ENCODE measurements around the gene KLHL6. TPM values are rescaled to one million over a fixed set of nuclear protein-coding genes. Genes with fewer than 3 reads are reported as not detected.

KLHL6 gene
- polyA plus RNA-seq, 1 experiment: not detected

DNA sequence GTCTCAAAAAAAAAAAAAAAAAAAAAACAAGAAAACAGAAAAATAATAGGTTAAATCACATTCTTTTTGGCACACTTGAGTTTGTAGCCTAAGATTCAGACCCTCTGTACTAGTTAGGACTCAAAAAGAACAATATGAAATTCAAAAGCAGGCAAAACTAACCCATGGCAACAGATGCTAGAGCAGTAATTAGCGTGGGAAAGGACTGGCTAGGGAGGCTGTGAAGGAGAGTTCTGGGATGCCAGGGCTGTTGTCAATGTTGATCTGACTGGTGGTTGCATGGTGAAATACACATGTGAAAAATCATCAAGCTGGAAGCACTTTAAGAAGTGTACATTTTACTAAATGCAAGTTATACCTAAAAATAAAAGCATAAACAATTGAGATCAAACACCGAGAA is 35.6 kb downstream of the KLHL6 start:
- no peaks in the 10 kb centered on the region for H3K9me3 ChIP-seq (ENCODE audit: control insufficient read depth, insufficient read depth, low read length)
- TF ChIP-seq, protein P1, sequence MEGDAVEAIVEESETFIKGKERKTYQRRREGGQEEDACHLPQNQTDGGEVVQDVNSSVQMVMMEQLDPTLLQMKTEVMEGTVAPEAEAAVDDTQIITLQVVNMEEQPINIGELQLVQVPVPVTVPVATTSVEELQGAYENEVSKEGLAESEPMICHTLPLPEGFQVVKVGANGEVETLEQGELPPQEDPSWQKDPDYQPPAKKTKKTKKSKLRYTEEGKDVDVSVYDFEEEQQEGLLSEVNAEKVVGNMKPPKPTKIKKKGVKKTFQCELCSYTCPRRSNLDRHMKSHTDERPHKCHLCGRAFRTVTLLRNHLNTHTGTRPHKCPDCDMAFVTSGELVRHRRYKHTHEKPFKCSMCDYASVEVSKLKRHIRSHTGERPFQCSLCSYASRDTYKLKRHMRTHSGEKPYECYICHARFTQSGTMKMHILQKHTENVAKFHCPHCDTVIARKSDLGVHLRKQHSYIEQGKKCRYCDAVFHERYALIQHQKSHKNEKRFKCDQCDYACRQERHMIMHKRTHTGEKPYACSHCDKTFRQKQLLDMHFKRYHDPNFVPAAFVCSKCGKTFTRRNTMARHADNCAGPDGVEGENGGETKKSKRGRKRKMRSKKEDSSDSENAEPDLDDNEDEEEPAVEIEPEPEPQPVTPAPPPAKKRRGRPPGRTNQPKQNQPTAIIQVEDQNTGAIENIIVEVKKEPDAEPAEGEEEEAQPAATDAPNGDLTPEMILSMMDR (IDR thresholded peaks at IDR 0.05; ENCODE audit: low read depth, low read length): no peak
- POLR2A ChIA-PET: no interaction called here
- H3K27ac ChIP-seq (ENCODE audit: low read depth, low read length): no peak overlapping the region
- H3K27me3 ChIP-seq (ENCODE audit: control insufficient read depth, insufficient read depth, low read length): peaks cover 21% of the 10 kb centered on the region
- CTCF ChIA-PET: interaction anchor here (0.7 kb wide), 1 partner anchor 1214 kb away, joined by 5 read pairs; no protein-coding TSS in a partner anchor
- no peak for DNase-seq (ENCODE audit: low read depth, low spot score)
- H3K4me3 ChIP-seq (ENCODE audit: low read depth, low read length): no peak overlapping the region

DNA sequence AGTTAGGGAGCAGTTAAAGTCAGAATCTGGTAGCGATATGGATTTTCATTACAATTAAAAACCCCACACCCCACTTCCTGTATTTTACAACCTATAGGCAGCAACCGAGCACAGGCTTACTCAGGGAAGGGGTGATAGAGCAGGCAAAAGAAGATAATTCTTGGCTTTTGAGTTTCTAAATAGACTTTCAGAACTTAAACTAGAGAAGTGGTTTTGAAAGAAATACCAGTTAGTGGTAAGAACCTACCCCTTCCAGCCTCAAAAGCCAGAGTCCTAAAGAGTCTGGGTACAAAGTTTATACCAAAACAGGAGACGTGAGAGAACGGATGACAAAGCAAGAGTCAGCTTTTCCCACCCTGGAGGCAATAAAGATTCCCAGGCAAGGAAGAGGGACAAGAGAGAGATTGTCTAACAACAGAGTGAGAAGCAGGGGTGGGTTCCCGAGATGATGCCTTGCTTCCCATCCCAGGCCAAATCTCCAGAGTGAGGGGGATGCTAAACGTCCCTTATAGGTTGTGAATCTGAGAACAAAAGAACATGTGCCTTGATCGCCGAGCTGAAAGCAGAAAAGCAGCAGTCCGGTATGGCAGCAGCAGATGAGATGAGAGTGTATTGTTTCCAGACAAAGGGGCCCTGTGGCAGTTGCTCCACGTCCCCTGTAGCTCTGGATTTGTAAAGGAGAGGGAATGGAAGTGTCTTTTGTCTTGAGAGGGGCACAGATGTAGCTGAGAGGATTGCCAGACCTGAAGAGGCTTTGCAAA is 36.8 kb downstream of the KLHL6 start:
- no peak overlapping the region for H3K27ac ChIP-seq (ENCODE audit: low read depth, low read length)
- TF ChIP-seq, protein P1 (IDR thresholded peaks at IDR 0.05; ENCODE audit: low read depth, low read length): no peak
- CTCF ChIA-PET: no interaction called here
- no peak for DNase-seq (ENCODE audit: low read depth, low spot score)
- H3K4me3 ChIP-seq (ENCODE audit: low read depth, low read length): no peak overlapping the region
- no peaks in the 10 kb centered on the region for H3K9me3 ChIP-seq (ENCODE audit: control insufficient read depth, insufficient read depth, low read length)
- H3K27me3 ChIP-seq (ENCODE audit: control insufficient read depth, insufficient read depth, low read length): peaks cover 25% of the 10 kb centered on the region
- POLR2A ChIA-PET: no interaction called here

DNA sequence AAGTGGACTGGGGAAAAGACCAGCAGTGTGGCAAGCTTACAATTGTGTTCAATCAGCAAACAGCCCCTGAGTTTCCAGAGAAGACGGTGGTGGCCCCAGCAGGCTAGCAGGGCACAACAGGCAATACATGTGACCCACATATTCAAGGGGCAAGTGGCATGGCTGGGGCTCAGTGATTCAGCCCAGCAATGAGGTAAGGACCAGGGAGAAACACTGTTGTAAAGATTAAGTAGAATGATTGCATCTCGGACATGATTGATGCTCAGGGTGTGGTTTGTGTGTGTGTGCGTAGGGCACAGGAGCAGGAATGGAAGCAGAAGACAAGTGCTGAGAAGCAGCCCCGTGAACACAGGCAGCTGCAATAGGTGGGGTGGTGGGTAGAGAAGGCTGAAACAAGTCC is 37.9 kb downstream of the KLHL6 start:
- ChIA-PET POLR2A (no interaction called here), CTCF (no interaction called here)
- Histone ChIP-seq H3K27me3 (ENCODE audit: control insufficient read depth, insufficient read depth, low read length) (peaks cover 25% of the 10 kb centered on the region), H3K4me3 (ENCODE audit: low read depth, low read length) (no peak overlapping the region), H3K27ac (ENCODE audit: low read depth, low read length) (no peak overlapping the region), H3K9me3 (ENCODE audit: control insufficient read depth, insufficient read depth, low read length) (no peaks in the 10 kb centered on the region)
- TF ChIP-seq, protein P1 (IDR thresholded peaks at IDR 0.05; ENCODE audit: low read depth, low read length): no peak
- no peak for DNase-seq (ENCODE audit: low read depth, low spot score)

DNA sequence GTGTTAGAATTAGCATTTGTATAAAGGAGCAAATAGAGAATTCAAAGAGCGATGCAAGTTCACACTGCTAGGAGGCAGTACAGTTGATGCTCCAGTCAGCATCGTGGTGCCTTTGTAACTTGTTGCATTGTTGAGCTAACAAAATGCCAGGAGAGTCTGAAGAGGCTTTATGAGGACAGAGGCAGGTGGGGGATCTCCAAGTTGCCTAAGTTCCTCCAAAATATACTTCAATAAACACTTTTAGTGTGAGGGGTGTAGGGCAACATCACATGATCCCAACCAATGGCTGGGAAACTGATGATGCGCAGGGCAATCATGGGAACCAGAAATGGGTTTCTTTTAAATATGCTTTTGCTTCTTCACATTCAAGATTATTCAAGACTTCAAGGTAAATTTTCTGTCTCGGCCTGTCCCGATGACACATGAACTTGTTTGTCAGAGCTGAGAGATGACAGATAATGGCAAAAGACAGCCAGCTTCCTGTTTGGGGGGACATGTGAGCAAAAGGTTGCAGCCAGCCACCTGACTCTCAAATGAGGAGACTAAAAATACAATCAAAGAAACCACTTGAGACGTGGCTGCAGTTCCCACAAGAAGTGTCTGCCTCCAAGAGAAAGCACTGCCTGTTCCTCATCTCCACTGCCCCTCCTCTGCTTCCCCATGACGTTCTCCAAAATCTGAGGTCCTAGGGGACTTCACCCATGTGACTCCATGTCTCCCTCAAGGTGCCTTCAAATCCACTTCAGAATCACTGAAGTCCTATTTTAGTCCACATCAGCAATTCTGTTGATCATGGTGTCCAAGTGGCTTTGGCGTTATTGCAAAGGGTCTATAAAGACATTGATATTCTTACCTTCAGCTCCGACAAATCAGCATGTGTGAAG is 39.3 kb downstream of the KLHL6 start:
- no peak for DNase-seq (ENCODE audit: low read depth, low spot score)
- Histone ChIP-seq H3K27ac (ENCODE audit: low read depth, low read length) (no peak overlapping the region), H3K9me3 (ENCODE audit: control insufficient read depth, insufficient read depth, low read length) (no peaks in the 10 kb centered on the region), H3K27me3 (ENCODE audit: control insufficient read depth, insufficient read depth, low read length) (peaks cover 29% of the 10 kb centered on the region), H3K4me3 (ENCODE audit: low read depth, low read length) (no peak overlapping the region)
- POLR2A ChIA-PET: no interaction called here
- TF ChIP-seq, protein P1 (IDR thresholded peaks at IDR 0.05; ENCODE audit: low read depth, low read length): no peak
- CTCF ChIA-PET: no interaction called here

- TF ChIP-seq, protein P1 (IDR thresholded peaks at IDR 0.05; ENCODE audit: low read depth, low read length): no peak
- ChIA-PET CTCF (no interaction called here), POLR2A (no interaction called here)
- DNase-seq (ENCODE audit: low read depth, low spot score): no peak
- Histone ChIP-seq H3K9me3 (ENCODE audit: control insufficient read depth, insufficient read depth, low read length) (no peaks in the 10 kb centered on the region), H3K4me3 (ENCODE audit: low read depth, low read length) (no peak overlapping the region), H3K27me3 (ENCODE audit: control insufficient read depth, insufficient read depth, low read length) (peaks cover 30% of the 10 kb centered on the region), H3K27ac (ENCODE audit: low read depth, low read length) (no peak overlapping the region)
Measured at GRCh38 chr3:183514021-183514420, 41.5 kb downstream of the KLHL6 start.
